HG03565 (cell line): ENCODE results near the gene IGFBP5.

ENCODE experiments used
- ATAC-seq: cut with Tn5 transposase; IDR thresholded peaks from one replicate; pipeline ENCODE4 v1.9.1; 2021; ENCODE audit warnings: mild to moderate bottlenecking, moderate library complexity; ENCODE audit not compliant: unreplicated experiment

The IGFBP5 gene, protein sequence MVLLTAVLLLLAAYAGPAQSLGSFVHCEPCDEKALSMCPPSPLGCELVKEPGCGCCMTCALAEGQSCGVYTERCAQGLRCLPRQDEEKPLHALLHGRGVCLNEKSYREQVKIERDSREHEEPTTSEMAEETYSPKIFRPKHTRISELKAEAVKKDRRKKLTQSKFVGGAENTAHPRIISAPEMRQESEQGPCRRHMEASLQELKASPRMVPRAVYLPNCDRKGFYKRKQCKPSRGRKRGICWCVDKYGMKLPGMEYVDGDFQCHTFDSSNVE

DNA sequence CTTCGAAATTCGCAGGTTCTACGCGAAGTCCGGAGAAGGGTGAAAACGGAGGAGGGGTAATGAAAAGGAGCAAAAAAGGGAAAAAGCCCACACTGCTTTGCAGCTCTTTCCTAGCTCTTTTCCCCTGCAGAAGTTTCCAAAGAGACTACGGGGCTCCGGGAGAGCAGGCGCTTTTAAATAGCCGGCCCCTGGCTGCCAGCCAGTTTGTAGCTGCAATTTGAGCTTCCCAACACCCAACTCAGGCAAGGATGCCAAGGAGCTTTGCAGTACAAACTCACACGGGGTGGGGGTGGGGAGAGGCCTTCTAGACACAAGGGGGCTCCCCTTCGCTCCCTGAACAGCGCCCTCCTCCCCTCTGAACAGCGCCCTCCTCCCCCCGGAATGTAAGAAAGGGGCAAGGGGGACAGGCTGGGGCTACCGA is at the start of gene IGFBP5:
Gene IGFBP5, minus strand, starts transcription at position 149 of the 421 bp plus-strand sequence. CDS start 774 bp downstream, outside the sequence.
- no peak for ATAC-seq

DNA sequence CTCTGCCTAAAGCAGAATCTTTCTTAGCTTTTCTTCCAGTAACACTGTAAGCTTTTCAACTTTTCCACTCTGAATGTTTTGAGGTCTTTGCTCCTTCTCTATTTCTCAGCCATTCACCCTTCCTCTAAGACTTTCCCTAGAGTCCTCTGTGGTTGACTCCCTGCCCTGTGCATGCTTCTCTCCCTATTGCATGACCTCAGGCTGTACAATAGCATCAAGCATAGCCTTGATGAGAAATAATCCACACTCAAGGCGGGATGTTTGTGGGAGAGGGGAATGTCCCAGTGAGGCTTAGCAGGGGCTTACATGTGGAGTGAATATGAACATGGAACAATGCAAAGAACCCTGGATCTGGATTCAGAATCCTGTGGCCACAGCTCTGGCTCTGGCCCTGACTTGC is 48.4 kb upstream of the IGFBP5 start:
- no peak for ATAC-seq

DNA sequence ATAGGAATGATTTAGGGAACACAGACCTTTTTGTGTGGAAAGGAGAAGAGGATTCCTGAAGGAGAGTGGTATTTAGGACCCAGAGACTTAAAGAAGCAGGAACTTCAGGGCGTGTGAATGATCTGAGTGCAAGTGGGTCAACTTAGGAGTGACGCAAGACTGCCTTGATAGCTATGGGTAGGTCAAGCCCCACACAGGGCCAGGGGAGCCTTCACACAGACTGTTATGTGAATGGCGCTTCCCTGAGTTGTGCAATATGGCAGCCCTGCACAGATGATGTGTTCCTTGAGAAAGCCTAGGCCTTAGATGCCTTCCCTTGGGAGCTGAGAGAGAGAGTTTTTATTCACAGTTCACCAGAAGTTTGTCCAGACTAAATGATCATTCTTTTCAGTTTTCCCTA is 47.1 kb upstream of the IGFBP5 start:
- no peak for ATAC-seq

DNA sequence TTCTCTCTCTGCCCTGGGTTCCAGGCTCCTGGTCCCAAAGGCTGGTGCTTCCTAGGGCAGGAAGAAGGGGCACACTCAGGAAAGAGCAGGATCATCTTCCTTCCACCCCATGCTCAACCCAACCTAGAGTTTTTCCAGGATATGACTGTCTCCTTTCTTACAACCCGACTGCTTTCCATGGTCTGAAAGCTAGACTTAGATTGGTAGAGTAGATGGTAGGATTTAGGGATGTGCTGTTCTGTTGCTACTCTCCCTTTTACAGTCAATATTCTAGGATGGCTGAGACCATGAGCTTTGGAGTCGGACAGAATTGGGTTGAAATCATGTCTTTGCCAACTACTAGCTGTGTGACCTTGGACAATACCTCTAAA is 45.9 kb upstream of the IGFBP5 start:
- no peak for ATAC-seq

DNA sequence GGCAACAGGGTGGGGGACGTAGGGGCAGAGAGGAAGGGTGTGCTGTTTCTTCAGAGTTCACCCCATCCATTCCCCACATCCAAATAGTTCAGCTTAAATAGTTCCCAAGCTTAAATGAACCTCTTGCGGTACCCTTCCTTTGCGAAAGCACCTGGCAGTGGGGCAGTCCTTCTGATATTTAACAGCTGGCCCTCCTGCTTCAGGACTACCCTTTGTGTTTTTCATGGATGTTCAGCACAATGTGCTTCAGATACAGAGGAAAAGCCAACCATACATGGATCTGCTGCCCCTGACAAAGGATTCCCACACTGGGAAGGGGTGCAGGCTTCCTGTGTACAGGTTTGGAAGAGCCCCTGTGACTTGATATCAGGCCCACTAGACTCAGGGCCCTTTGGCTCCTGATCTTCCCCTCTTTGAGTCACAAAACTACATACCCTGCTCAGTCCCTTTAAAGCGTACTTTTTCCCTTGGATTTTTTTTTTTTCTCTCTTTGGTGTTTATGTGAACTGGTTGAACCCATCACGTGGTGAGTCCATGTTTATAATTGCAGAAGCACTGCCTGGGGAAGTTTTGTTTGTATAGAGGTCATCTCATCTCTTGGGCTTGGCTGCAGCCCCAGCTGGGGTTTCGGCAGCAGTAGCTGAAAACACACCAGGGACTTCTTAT is 45.3 kb upstream of the IGFBP5 start:
- ATAC-seq: no peak

DNA sequence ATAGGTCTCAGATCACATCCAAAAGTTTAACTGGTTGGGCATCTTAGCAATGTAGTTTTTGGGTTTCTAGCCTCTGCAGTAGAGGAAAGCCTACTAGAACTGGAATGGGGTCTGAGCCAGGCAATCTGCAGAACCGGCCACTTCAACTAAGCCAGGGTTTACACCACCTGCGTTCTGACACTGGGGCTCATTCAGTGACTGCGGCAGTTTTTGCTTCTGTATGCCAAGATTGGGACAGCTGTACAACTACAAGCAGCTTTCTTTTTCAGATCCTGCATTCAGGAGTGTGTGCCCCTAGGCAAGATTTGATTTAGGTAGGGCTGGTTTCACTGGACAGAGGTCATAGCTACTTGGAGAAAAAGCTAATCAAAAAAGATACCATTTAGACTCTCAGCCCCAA is 43.7 kb upstream of the IGFBP5 start:
- ATAC-seq: no peak

DNA sequence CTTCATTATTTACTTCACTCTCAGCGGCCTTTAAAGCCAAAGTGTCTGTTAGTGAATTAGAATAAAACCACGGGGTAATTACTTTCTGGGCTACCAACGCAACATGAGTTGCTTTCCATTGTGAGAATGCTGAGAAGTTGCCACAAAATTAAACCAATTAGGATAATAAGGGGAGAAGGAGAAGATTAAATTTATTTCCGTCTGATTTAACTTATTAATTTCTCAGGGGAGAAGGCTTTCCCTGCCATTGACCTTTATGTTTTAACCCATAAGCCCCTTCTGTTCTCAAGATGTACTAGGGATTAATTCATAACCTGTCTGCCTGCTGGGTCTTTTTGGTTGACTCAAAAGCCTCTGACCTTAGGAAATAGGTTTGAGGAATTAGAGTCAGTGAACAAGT is 42.3 kb upstream of the IGFBP5 start:
- ATAC-seq: no peak

DNA sequence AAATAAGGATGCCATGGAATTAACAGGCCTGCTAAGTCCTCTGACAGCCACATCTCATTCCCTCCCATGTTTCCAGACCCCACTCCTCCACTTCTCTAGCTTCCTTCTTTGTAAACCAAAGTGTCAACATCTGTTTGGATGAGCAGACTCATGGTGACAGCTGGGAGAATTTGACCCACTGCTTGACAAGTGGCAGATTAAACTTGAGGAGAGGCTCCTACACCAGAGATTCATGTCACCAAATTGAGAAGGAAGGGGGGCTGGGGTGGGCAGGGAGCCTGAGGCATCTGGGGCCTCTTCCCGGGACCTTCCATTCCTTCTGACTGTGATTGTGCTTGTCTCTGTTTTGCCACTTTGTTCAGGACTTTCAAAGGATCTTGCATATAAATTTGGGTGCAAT is 41.0 kb upstream of the IGFBP5 start:
- ATAC-seq: no peak

DNA sequence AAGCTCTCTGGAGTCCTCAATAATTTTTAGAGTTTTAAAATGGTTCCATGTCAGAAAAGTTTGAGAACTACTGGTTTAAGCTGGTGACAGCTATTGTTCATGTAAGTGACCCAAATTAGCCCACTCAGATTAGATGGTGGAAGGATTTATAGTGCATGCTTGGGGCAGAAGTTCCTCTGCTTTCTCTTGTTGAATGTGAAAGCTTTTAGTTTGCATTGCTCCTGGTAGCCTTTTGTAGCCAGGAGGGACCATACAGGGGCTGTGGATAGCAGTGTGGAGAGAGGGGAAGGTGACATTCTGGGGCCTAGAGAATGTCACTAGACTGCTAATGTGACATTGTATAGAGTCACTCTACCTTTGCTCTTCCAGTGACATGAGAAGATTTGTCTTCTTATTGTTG is 40.3 kb upstream of the IGFBP5 start:
- no peak for ATAC-seq

DNA sequence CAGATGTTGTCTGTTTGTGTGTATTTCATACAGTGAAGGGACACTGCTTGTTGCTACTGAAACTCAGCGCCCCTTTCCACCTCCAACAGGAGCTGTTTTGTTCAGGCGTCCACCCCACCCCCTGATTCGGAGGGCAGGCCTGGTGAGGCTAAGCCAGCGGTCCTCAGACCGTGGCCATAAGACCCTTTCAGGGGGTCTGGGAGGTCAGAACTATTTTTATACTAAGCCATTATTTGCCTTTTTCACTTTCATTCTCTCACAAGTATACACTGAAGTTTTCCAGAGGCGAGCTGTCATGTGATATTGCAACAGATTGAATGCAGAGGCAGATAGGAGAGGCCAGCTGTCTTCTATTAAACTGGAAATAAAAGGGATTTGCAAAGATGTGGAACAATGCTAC is 39.7 kb upstream of the IGFBP5 start:
- no peak for ATAC-seq

DNA sequence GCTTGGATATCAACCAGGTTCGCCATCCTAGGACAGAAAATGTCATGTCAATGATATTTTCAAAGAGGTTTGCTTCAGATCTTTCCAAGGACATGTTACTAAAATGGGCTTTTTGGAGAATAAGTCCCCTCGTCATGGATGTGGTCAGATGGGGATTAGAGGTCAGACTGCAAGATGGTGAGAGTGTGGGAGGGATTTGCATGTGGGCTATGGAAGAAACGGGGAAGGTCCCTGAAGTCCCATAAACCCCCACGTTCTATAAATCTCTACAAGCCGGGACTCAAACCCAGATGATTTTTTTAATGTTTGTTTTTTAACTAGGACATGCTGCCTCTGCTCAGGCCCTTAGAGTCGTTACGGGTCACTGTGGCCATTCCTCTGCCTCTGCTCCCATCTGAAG is 37.7 kb upstream of the IGFBP5 start:
- ATAC-seq: no peak

DNA sequence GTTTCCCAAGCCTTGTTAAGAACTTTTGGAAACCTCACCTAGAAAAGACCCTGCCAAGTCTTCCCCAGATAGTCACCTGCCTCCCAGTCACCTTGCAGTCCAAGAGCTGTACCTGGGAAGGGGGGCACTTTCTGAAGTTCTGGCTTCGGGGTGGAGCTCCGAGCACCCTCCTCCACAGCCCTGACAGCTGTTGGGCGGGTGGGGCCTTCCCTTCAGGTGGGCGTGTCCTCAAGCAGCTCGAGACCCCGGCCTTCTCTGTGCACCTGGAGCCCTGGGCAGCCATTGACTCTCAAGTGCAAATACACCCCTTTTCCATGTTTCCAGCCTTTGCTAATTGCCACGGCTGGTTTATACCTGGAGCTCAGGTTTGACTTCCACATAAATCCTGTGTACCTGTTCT is 37.0 kb upstream of the IGFBP5 start:
- ATAC-seq: no peak

DNA sequence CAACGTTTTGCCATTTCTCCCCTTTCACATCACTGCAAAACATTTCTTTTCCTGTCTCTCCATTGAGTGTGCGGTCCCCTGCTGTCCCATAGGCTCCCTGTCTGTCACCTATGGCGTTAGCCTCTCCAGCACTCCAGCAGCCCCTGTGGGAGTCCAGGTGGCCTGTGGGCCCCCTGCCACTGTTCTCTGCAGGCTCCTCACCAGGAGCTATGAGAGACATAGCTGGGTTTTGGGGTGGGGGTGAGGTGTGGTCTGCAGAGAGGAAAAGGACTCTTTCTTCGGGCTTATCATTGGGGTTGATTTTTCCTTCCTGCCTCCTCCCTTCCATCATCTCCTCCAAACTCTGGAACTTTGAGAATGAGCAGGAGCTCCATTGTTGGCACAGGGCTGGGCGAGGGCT is 36.1 kb upstream of the IGFBP5 start:
- no peak for ATAC-seq

DNA sequence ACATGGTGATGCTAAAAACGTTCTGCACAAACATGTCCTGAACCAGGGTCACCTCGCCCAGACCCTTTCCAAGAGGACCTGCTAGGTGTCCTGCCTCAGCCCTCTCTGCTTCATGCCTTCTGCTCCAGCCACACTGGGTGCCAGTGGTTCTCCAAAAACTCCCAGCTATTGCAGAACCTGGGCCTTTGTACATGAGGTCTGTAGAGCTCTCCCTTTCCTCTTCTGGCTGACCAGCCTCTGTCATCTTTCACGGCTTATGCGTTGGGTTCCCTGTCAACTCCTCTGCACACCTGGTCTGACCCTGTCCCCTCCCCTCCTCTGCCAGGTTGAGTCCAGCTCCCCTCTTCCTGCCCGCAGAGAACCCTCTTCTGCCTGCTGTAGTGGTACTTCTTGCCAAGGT is 35.5 kb upstream of the IGFBP5 start:
- ATAC-seq: no peak

DNA sequence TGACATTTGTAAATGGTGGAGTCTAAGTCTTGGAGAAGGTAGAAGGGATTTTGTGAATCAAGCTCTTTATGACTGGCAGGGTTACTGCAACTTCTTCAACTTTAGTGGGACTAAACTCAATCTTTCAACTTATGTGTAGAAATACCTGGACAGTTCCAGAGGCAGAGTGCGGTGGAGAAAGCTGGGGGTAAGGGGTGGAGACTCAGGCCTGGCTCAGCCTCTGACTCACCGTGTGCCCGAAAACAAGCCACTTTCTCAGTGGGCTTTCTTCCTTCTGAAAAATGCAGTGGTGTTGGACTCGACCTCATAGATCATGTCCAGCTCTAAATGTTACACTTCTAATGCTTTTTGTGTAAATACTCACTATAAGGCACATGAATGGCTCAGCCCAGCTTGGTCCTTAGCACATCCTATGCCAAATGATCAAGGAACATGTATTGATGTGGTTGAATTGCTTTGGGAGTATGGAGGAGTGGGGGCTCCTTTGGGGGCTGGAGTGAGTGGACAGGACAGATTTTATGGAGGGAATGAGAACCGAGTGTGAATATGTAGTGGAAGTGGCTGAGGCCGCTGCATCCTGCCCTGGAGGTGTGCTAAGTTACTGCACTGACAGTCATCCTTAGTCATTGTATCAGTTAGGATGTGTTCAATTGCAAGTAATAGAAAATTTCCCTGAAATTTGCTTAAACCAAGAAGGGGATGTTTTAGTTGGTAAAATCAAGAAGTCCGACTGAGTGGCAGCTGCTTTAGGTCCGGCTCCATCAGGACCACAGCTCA is 32.2 kb upstream of the IGFBP5 start:
- ATAC-seq: no peak

DNA sequence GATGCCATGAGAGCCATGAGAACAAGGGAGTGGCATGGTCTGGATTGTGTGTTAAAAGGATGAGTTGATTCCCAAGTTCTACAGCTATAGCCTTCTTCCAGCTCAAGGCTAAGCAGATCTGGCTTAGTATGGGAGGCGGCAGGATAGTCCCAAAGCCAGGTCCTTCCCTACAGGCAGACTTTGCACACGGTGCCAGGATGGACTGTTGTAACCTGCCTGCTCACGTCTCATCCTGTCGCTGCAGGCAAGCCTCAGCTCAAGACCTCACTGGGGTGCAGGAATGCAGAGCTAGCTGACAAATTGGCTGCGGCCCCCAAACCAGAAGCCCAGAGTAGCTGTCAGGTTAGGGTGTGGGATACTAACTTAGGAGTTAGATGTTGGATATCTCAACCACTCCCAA is 28.8 kb upstream of the IGFBP5 start:
- ATAC-seq: no peak

DNA sequence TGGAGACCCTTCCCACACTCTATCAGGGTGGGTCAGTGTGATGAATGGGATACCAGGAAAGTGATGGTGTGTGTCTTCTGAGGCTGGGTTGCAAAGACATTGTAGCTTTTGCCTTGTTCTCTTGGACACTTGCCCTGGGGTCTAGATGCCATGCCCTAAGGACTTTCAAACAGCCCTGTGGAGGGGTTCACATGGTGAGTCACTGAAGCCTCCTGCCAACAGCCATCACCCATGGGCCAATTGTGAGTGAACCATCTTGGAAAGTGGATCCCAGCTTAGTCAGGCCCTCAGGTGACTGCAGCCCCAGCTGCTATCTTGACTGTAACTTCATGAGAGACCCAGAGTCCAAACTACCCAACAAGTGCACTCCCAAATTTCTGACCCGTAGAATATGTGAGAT is 25.8 kb upstream of the IGFBP5 start:
- ATAC-seq: no peak

DNA sequence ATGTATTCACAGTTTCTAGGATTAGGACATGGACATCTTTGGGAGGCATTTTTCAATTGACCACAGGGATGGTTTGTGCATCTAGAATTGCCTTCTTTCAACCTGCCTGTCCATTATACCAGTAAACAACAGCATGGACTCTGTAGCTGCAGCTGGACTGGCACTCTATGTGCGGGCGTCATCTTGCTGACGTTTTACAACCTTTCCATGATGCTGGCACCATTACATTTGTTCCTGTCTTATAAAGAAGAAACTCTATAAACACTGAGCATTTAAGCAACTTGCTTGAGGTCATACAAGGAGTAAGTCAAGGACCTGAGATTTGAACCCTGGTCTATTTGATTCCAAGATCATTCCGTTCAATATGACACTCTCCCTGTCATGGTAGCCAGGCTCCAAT is 25.4 kb upstream of the IGFBP5 start:
- ATAC-seq: no peak

DNA sequence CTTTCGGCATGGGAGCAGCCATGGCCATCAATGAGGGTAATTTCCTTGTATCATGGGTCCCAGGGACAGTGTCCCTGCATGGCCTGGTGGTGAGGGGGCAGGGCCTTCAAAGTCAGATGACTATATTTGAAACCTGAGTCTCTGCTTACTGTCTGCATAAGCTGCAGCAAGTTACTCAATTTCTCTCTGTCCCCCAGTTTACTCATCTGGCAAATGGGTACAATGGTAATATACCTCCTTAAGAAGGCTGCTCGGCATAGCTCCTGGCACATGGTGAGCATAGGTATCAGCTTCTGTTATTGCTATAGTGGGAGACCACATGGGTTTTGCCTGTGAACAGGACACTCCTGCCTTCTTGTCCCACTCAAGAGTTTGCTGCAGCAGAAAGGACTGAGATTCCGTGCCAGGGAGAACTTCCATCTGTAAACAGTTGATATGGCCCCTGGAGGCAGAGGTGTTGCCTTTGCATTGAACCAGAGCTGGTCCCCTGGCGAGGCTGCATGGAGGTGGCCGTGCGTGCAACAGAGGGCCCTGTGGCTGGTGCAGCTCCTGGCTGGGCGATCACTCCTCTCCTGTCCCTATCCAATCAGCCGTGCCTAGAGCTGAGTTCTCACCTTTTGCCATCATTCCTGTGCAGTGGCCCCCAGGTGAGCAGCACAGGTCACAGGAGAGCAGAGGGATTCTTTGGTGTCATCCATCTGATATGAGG is 22.7 kb upstream of the IGFBP5 start:
- ATAC-seq: no peak

DNA sequence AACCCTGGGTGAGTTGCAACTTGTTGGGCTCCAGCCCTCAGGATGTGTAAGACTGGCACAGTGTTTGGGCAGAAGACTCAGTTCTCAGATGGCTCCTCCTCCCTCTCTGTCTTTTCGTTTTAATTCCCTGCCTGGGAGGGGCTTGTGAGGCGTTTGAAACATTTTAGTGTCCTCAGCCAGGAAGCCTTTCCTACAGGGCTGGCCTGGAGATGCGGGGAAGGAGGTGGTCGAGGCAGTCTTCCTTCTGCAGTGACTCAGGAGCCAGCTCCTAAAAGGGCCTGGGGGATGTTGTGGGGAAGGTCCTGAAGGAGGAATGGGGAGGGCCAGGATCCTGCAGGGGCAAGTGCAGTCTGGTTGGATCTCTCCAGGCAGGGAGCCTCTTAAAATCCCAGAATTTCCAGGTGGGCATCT is 22.1 kb upstream of the IGFBP5 start:
- ATAC-seq: no peak

DNA sequence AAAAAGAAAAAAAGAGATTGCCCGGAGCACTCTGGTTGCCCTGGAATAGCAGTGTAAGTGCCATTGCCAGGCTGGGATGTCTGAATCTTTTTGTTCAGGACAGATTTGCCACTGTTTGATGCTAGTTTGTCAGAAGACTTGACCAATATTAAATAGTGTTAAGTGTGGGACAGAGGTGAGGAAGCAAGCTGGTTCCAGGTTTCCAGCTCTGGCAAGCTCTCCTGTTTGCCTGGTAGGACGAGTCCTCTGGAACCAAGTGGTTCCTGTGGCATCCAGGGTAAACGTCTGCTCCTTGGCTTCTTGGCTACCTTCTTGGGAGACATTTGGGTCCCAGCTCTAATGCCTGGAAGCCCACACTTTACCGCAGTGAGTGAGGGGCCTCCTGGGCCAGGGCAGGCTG is 20.8 kb upstream of the IGFBP5 start:
- no peak for ATAC-seq
